GM19023 (cell line): ENCODE data around the gene PTPRG.

Source experiments
- ATAC-seq: cut with Tn5 transposase; IDR thresholded peaks from one replicate; pipeline ENCODE4 v1.9.1; 2021; ENCODE audit warnings: mild to moderate bottlenecking, moderate library complexity; ENCODE audit not compliant: unreplicated experiment

PTPRG gene

GRCh38 chr3:62242831-62243509, 681.6 kb downstream of the PTPRG start:
- no peak for ATAC-seq

GRCh38 chr3:62246094-62246493, 684.7 kb downstream of the PTPRG start:
- no peak for ATAC-seq

GRCh38 chr3:62246985-62247384, 685.6 kb downstream of the PTPRG start:
- ATAC-seq, result no peak

GRCh38 chr3:62248734-62249483, 687.5 kb downstream of the PTPRG start:
- ATAC-seq, result no peak

- no peak for ATAC-seq
Observed at GRCh38 chr3:62249484-62249776, 688.1 kb downstream of the PTPRG start.

GRCh38 chr3:62249855-62250543, 688.6 kb downstream of the PTPRG start:
- ATAC-seq, result no peak

GRCh38 chr3:62252438-62253157, 691.2 kb downstream of the PTPRG start:
- ATAC-seq, result no peak

GRCh38 chr3:62253971-62254370, 692.6 kb downstream of the PTPRG start:
- ATAC-seq, result no peak

GRCh38 chr3:62255758-62256157, 694.4 kb downstream of the PTPRG start:
- no peak for ATAC-seq

GRCh38 chr3:62259924-62260323, 698.6 kb downstream of the PTPRG start:
- ATAC-seq, result no peak

GRCh38 chr3:62260655-62261054, 699.3 kb downstream of the PTPRG start:
- no peak for ATAC-seq

GRCh38 chr3:62261121-62261520, 699.8 kb downstream of the PTPRG start:
- ATAC-seq, result no peak

- ATAC-seq, result no peak
Observed at GRCh38 chr3:62261736-62262135, 700.4 kb downstream of the PTPRG start.

- ATAC-seq, result no peak
Observed at GRCh38 chr3:62265528-62265927, 704.2 kb downstream of the PTPRG start.

- ATAC-seq, result no peak
Observed at GRCh38 chr3:62266668-62267283, 705.4 kb downstream of the PTPRG start.

- ATAC-seq, result no peak
Observed at GRCh38 chr3:62276658-62277180, 715.3 kb downstream of the PTPRG start.

- no peak for ATAC-seq
Observed at GRCh38 chr3:62277450-62277849, 716.1 kb downstream of the PTPRG start.

- ATAC-seq, result no peak
Observed at GRCh38 chr3:62277986-62278385, 716.6 kb downstream of the PTPRG start.

GRCh38 chr3:62281726-62282125, 720.4 kb downstream of the PTPRG start:
- ATAC-seq, result no peak

- no peak for ATAC-seq
Observed at GRCh38 chr3:62284442-62284841, 723.1 kb downstream of the PTPRG start.
